Endothelial cell of umbilical vein (primary cell): ENCODE results near the gene KCNIP3. TPM values are rescaled to one million over a fixed set of nuclear protein-coding genes. Genes with fewer than 3 reads are reported as not detected.

Experiments used
- BruUV-seq: library from RNA; stranded (reverse); fragments of 400-500 nt; replicated peaks from 2 replicates; lab custom pipeline; 2021; lab: Mats Ljungman, UMichigan
- CTCF ChIA-PET: fragments of 300-600, 350-600 bp; sonication (Branson Sonifier 250); formaldehyde crosslinking; loops from one replicate; lab custom pipeline; 2021; ENCODE audit warnings: antibody characterized with exemption, inconsistent platforms; lab: Charles Lee
- POLR2A ChIA-PET: fragments of 300-600, 350-600 bp; sonication (Branson Sonifier 250); formaldehyde crosslinking; loops from one replicate; lab custom pipeline; 2021; ENCODE audit warnings: antibody characterized with exemption, inconsistent platforms; lab: Charles Lee
- DNase-seq: peaks from one replicate; pipeline ENCODE4 v3.0.0-alpha.2; 2011; ENCODE audit warnings: low read depth, low spot score
- FAIRE-seq: peaks from 2 replicates; lab custom pipeline; 2011; peaks lifted over from hg19 to GRCh38; lab: Jason Lieb, UNC
- H2AFZ ChIP-seq: 2 replicates; pipeline ENCODE4 v1.6.0; 2012; ENCODE audit warnings: low read depth, low read length, control low read depth, inconsistent platforms
- H3K27ac ChIP-seq: 2 replicates; pipeline ENCODE4 v1.5.1; 2011; ENCODE audit warnings: low read depth, mild to moderate bottlenecking, control low read depth, low read length, moderate library complexity; ENCODE audit not compliant: insufficient read depth
- H3K27me3 ChIP-seq, 2 experiments: 2 replicates each; pipeline versions ENCODE4 v1.6.0 to v1.6.1; 2011; ENCODE audit warnings: low read length in 2 of 2, mixed read lengths in 1 of 2; ENCODE audit not compliant: control insufficient read depth in 2 of 2, insufficient read depth in 2 of 2
- H3K36me3 ChIP-seq, 2 experiments: 2 replicates in 1 of 2; 3 replicates in 1 of 2; pipeline ENCODE4 v1.5.1; 2011; ENCODE audit warnings: low read length in 2 of 2, mild to moderate bottlenecking in 1 of 2, moderate library complexity in 1 of 2; ENCODE audit not compliant: control insufficient read depth in 2 of 2, insufficient read depth in 2 of 2; ENCODE audit errors: extremely low read depth in 1 of 2
- H3K4me1 ChIP-seq: 3 replicates; pipeline ENCODE4 v1.5.1; 2011; ENCODE audit warnings: mild to moderate bottlenecking, low read length; ENCODE audit not compliant: control insufficient read depth, insufficient read depth; ENCODE audit errors: extremely low read depth
- H3K4me2 ChIP-seq: 2 replicates; pipeline ENCODE4 v1.6.1; 2011; ENCODE audit warnings: low read length, control low read depth, mixed read lengths; ENCODE audit not compliant: insufficient read depth
- H3K4me3 ChIP-seq, 3 experiments: fragments of 200-600 bp in 1 of 3; sonication (generic), shearing (Covaris generic) in 1 of 3; replicated peaks in 1 of 3; 2 replicates each; pipeline ENCODE4 v1.5.1; 2011 to 2016; ENCODE audit warnings: control low read depth in 3 of 3, low read length in 3 of 3, mild to moderate bottlenecking in 2 of 3, inconsistent platforms in 1 of 3, low read depth in 1 of 3, moderate library complexity in 1 of 3; ENCODE audit not compliant: insufficient read depth in 1 of 3
- H3K79me2 ChIP-seq: 2 replicates; pipeline ENCODE4 v1.6.0; 2012; ENCODE audit warnings: low read length, inconsistent platforms; ENCODE audit not compliant: control insufficient read depth, insufficient read depth
- H3K9ac ChIP-seq: replicated peaks from 2 replicates; pipeline ENCODE3; 2011; ENCODE audit warnings: low read length, control low read depth; ENCODE audit not compliant: insufficient read depth; ENCODE audit errors: extremely low read depth
- H3K9me1 ChIP-seq: replicated peaks from 3 replicates; pipeline ENCODE4 v1.6.0; 2011; ENCODE audit warnings: mild to moderate bottlenecking, low read length; ENCODE audit not compliant: control insufficient read depth, insufficient read depth; ENCODE audit errors: extremely low read depth
- H3K9me3 ChIP-seq: replicated peaks from 2 replicates; pipeline ENCODE4 v1.5.1; 2012; ENCODE audit warnings: low read length, inconsistent platforms; ENCODE audit not compliant: control insufficient read depth, insufficient read depth
- H4K20me1 ChIP-seq: replicated peaks from 2 replicates; pipeline ENCODE3; 2011; ENCODE audit warnings: mild to moderate bottlenecking, low read length; ENCODE audit not compliant: control insufficient read depth, insufficient read depth; ENCODE audit errors: extremely low read depth
- CTCF ChIP-seq, 2 donors: IDR thresholded peaks; 1 replicate in 1 of 2; 2 replicates in 1 of 2; pipeline ENCODE4 v1.5.1; 2011; ENCODE audit warnings: low read length in 2 of 2, mild to moderate bottlenecking in 2 of 2, moderate library complexity in 2 of 2, control low read depth in 1 of 2, inconsistent platforms in 1 of 2, low read depth in 1 of 2; ENCODE audit not compliant: insufficient read depth in 1 of 2; ENCODE audit errors: extremely low read depth in 1 of 2
- EZH2 ChIP-seq: IDR thresholded peaks from 2 replicates; pipeline ENCODE4 v1.6.1; 2012; ENCODE audit warnings: borderline replicate concordance, low read depth, mild to moderate bottlenecking, moderate library complexity, low read length, inconsistent platforms; ENCODE audit not compliant: severe bottlenecking
- FOS ChIP-seq: IDR thresholded peaks from 2 replicates; pipeline ENCODE4 v1.6.1; 2011; ENCODE audit warnings: mild to moderate bottlenecking, low read length, moderate library complexity, borderline replicate concordance; ENCODE audit not compliant: insufficient read depth
- GATA2 ChIP-seq: IDR thresholded peaks from 2 replicates; pipeline ENCODE4 v1.7.0; 2011; ENCODE audit warnings: low read depth, mild to moderate bottlenecking, moderate library complexity, mixed read lengths, low read length; ENCODE audit not compliant: insufficient read length, insufficient read depth
- JUN ChIP-seq: IDR thresholded peaks from 2 replicates; pipeline ENCODE4 v1.6.1; 2011; ENCODE audit warnings: borderline replicate concordance, low read depth; ENCODE audit not compliant: insufficient read length, insufficient read depth
- MAX ChIP-seq: IDR thresholded peaks from 2 replicates; pipeline ENCODE4 v1.6.1; 2011; ENCODE audit not compliant: insufficient read depth, insufficient read length
- MYC ChIP-seq: IDR thresholded peaks from one replicate; pipeline ENCODE4 v1.6.1; 2011; ENCODE audit warnings: mild to moderate bottlenecking, low read depth, low read length
- POLR2A ChIP-seq: IDR thresholded peaks from 2 replicates; pipeline ENCODE4 v1.6.1; 2012; ENCODE audit warnings: low read depth, mild to moderate bottlenecking, control low read depth, low read length
- POLR2AphosphoS5 ChIP-seq: IDR thresholded peaks from 2 replicates; pipeline ENCODE4 v1.6.1; 2012; ENCODE audit warnings: low read depth, mild to moderate bottlenecking, control low read depth, low read length, moderate library complexity; ENCODE audit not compliant: insufficient read depth
- dilution Hi-C: fragments of 300-500 bp; cut with MboI; formaldehyde crosslinking; loops from one replicate; pipeline ENCODE4 v1.15.0; 2019; ENCODE audit warnings: low sequenced_read_pairs; ENCODE audit not compliant: extremely low pct_ligation_motif_present
- intact Hi-C: fragments of 100-400 bp; cut with micrococcal nuclease; formaldehyde crosslinking; loops from one replicate; pipeline ENCODE4 v1.10.0; 2022
- polyA plus RNA-seq, 4 experiments: library from polyadenylated mRNA; depleted of rRNA in 3 of 4; stranded (reverse) in 3 of 4; unstranded in 1 of 4; fragments of >200 nt; gene quantifications; 2 replicates each; pipeline versions ENCODE4 v1.2.1 to v1.2.3, GENCODE V29; 2011 to 2012; ENCODE audit warnings: missing spikeins in 1 of 4
- total RNA-seq: library from RNA; stranded (reverse); gene quantifications from 2 replicates; pipeline ENCODE4 v1.2.3, GENCODE V29; 2021

The KCNIP3 gene
- total and polyA plus RNA-seq, 2 donors (not counting 3 experiments of a cell fraction or from before 2014, with no cell fraction given) = 0.12 to 0.62 TPM

GRCh38 chr2:95271381-95271971 lies 25.7 kb upstream of the KCNIP3 start:
- Histone ChIP-seq H3K4me3 (no peak overlapping the region), H3K4me2 (no peak overlapping the region), H3K4me1 (no peaks in the 10 kb centered on the region), H3K9ac (no peak overlapping the region), H2AFZ (no peak overlapping the region), H3K36me3 (no peaks in the 10 kb centered on the region), H4K20me1 (no peaks in the 10 kb centered on the region), H3K9me3 (no peaks in the 10 kb centered on the region), H3K9me1 (no peaks in the 10 kb centered on the region), H3K79me2 (no peaks in the 10 kb centered on the region), H3K27ac (no peak overlapping the region), H3K27me3 (no peaks in the 10 kb centered on the region)
- no TSS peak for BruUV-seq
- intact Hi-C loops = no loop called here
- dilution Hi-C loops = no loop called here
- no peak for DNase-seq
- no peak for FAIRE-seq
- TF ChIP-seq MYC = no peak
- CTCF ChIA-PET = no interaction called here
- POLR2A ChIA-PET = no interaction called here

- Histone ChIP-seq H3K9me3 (no peaks in the 10 kb centered on the region), H4K20me1 (no peaks in the 10 kb centered on the region), H2AFZ (no peak overlapping the region), H3K4me3 (no peak overlapping the region), H3K9ac (no peak overlapping the region), H3K27ac (no peak overlapping the region), H3K4me1 (no peaks in the 10 kb centered on the region), H3K79me2 (no peaks in the 10 kb centered on the region), H3K4me2 (no peak overlapping the region), H3K36me3 (no peaks in the 10 kb centered on the region), H3K9me1 (no peaks in the 10 kb centered on the region), H3K27me3 (no peaks in the 10 kb centered on the region)
- ChIA-PET POLR2A (no interaction called here), CTCF (no interaction called here)
- BruUV-seq = no TSS peak
- intact Hi-C loops = no loop called here
- FAIRE-seq (no peak), DNase-seq (no peak)
- TF ChIP-seq EZH2 (no peak), POLR2AphosphoS5 (no peak), GATA2 (no peak), JUN (no peak), MAX (no peak), POLR2A (no peak), CTCF (IDR thresholded peaks at IDR 0.05; ENCODE audit: extremely low read depth in 1 of 2, insufficient read depth in 1 of 2, low read depth in 1 of 2, low read length in 2 of 2) (no peak), FOS (no peak)
- dilution Hi-C loops = no loop called here
Measured at GRCh38 chr2:95272299-95272751, 24.8 kb upstream of the KCNIP3 start.
